ENCODE data around the gene DRG2. TPM values are rescaled to one million over a fixed set of nuclear protein-coding genes. Genes with fewer than 3 reads are reported as not detected.

Gene DRG2
- total RNA-seq, 1 experiment from 2014 or later, result 42.0 TPM

DNA sequence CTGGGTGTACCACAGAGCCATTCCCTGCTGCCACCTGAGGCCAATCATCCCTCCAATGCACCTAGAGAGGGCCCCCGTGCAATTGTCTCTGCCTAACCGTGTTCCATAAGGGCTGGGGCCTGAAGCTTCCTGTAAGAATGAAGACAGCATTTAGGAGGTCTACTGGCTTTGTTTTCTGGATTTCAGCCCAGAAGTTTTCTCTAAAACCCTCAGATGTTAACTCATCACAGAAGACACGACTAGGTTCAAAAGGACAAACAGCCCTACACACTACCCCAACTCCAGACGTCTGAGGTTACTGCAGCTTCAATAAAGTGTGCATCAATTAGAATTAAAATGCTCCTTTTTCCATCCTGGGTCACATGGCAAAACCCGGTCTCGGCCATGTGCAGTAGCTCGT is 10.8 kb upstream of the DRG2 start:
- CTCF ChIA-PET, result no interaction called here
- POLR2A ChIA-PET, result no interaction called here
- intact Hi-C loops (cut with micrococcal nuclease; ENCODE audit: unreplicated experiment), result no loop called here

DNA sequence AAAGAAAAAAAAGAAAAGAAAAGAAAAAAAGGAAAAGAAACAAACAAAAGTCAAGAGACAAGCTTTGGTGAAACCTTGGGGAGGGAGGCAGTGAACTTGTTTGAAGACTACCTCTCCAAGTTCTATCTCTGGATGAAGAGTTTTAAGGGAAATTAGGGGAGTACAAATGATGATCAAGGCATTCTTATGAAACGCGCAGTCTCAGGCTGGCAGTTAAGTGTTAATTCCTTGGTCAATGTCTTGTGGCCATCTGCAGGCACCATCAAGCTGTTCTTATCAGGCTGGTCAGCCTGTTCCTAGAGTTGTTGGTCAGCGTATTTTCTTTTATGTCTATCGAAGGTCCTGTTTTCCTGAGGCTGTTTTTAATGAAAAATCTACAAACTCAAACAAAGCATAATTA is 8.2 kb upstream of the DRG2 start:
- no peak for DNase-seq (ENCODE audit: low read depth, low spot score)
- ATAC-seq, result no peak
- CTCF ChIA-PET, result no interaction called here
- no peak overlapping the region for H3K4me3 ChIP-seq (ENCODE audit: low read depth in 2 of 2, low read length in 2 of 2)
- H3K9me3 ChIP-seq (ENCODE audit: control insufficient read depth, insufficient read depth, low read depth, low read length), result no peaks in the 10 kb centered on the region
- no peaks in the 10 kb centered on the region for H3K27me3 ChIP-seq (ENCODE audit: control insufficient read depth, insufficient read depth, low read length)
- BruUV-seq (replicated peaks), result no TSS peak
- H3K36me3 ChIP-seq (ENCODE audit: control insufficient read depth, insufficient read depth, low read length), result no peaks in the 10 kb centered on the region
- intact Hi-C loops (cut with micrococcal nuclease; ENCODE audit: unreplicated experiment), result no loop called here
- H3K27ac ChIP-seq (ENCODE audit: low read length), result no peak overlapping the region
- no peaks in the 10 kb centered on the region for H3K4me1 ChIP-seq (ENCODE audit: control insufficient read depth, insufficient read depth, low read length)
- TF ChIP-seq, protein P1, sequence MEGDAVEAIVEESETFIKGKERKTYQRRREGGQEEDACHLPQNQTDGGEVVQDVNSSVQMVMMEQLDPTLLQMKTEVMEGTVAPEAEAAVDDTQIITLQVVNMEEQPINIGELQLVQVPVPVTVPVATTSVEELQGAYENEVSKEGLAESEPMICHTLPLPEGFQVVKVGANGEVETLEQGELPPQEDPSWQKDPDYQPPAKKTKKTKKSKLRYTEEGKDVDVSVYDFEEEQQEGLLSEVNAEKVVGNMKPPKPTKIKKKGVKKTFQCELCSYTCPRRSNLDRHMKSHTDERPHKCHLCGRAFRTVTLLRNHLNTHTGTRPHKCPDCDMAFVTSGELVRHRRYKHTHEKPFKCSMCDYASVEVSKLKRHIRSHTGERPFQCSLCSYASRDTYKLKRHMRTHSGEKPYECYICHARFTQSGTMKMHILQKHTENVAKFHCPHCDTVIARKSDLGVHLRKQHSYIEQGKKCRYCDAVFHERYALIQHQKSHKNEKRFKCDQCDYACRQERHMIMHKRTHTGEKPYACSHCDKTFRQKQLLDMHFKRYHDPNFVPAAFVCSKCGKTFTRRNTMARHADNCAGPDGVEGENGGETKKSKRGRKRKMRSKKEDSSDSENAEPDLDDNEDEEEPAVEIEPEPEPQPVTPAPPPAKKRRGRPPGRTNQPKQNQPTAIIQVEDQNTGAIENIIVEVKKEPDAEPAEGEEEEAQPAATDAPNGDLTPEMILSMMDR (IDR thresholded peaks at IDR 0.05), result no peak
- TF ChIP-seq TCF7L2 (IDR thresholded peaks at IDR 0.05; ENCODE audit: low read depth, low read length) (no peak), SIN3A (IDR thresholded peaks at IDR 0.05; ENCODE audit: borderline replicate concordance, insufficient read depth, low read depth, low read length) (no peak), POLR2AphosphoS5 (IDR thresholded peaks at IDR 0.05; ENCODE audit: low read depth, low read length) (no peak)
- TF ChIP-seq, protein P2, sequence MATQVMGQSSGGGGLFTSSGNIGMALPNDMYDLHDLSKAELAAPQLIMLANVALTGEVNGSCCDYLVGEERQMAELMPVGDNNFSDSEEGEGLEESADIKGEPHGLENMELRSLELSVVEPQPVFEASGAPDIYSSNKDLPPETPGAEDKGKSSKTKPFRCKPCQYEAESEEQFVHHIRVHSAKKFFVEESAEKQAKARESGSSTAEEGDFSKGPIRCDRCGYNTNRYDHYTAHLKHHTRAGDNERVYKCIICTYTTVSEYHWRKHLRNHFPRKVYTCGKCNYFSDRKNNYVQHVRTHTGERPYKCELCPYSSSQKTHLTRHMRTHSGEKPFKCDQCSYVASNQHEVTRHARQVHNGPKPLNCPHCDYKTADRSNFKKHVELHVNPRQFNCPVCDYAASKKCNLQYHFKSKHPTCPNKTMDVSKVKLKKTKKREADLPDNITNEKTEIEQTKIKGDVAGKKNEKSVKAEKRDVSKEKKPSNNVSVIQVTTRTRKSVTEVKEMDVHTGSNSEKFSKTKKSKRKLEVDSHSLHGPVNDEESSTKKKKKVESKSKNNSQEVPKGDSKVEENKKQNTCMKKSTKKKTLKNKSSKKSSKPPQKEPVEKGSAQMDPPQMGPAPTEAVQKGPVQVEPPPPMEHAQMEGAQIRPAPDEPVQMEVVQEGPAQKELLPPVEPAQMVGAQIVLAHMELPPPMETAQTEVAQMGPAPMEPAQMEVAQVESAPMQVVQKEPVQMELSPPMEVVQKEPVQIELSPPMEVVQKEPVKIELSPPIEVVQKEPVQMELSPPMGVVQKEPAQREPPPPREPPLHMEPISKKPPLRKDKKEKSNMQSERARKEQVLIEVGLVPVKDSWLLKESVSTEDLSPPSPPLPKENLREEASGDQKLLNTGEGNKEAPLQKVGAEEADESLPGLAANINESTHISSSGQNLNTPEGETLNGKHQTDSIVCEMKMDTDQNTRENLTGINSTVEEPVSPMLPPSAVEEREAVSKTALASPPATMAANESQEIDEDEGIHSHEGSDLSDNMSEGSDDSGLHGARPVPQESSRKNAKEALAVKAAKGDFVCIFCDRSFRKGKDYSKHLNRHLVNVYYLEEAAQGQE (IDR thresholded peaks at IDR 0.05; ENCODE audit: insufficient read depth in 1 of 2, low read depth in 2 of 2, low read length in 1 of 2), result no peak
- in situ Hi-C loops (cut with HindIII; ENCODE audit: low pct_unique_long_range_greater_than_20kb, low sequenced_read_pairs), result no loop called here
- POLR2A ChIA-PET, result interaction anchor here (0.6 kb wide), 2 partner anchors 32 to 38 kb away, joined by 3 to 13 read pairs; no protein-coding TSS in a partner anchor

More for the DNA sequence above, 10.8 kb upstream of the DRG2 start:
- DNase-seq (ENCODE audit: low read depth, low spot score) (no peak), ATAC-seq (no peak)
- H3K36me3 ChIP-seq (ENCODE audit: control insufficient read depth, insufficient read depth, low read length), result no peaks in the 10 kb centered on the region
- no peak overlapping the region for H3K4me3 ChIP-seq (ENCODE audit: low read depth in 2 of 2, low read length in 2 of 2)
- H3K27me3 ChIP-seq (ENCODE audit: control insufficient read depth, insufficient read depth, low read length), result no peaks in the 10 kb centered on the region
- no peaks in the 10 kb centered on the region for H3K9me3 ChIP-seq (ENCODE audit: control insufficient read depth, insufficient read depth, low read depth, low read length)
- no peaks in the 10 kb centered on the region for H3K4me1 ChIP-seq (ENCODE audit: control insufficient read depth, insufficient read depth, low read length)
- no peak overlapping the region for H3K27ac ChIP-seq (ENCODE audit: low read length)
- no peak for TF ChIP-seq SIN3A (IDR thresholded peaks at IDR 0.05; ENCODE audit: borderline replicate concordance, insufficient read depth, low read depth, low read length)
- TF ChIP-seq, protein P2 (IDR thresholded peaks at IDR 0.05; ENCODE audit: insufficient read depth in 1 of 2, low read depth in 2 of 2, low read length in 1 of 2), result no peak
- TF ChIP-seq POLR2AphosphoS5 (IDR thresholded peaks at IDR 0.05; ENCODE audit: low read depth, low read length), result no peak
- TF ChIP-seq, protein P1 (IDR thresholded peaks at IDR 0.05), result no peak
- TF ChIP-seq TCF7L2 (IDR thresholded peaks at IDR 0.05; ENCODE audit: low read depth, low read length), result no peak
- in situ Hi-C loops (cut with HindIII; ENCODE audit: low pct_unique_long_range_greater_than_20kb, low sequenced_read_pairs), result no loop called here
- no TSS peak for BruUV-seq (replicated peaks)

All from Panc1 (cell line).